ENCODE results near the gene SH3TC1. TPM values are rescaled to one million over a fixed set of nuclear protein-coding genes. Genes with fewer than 3 reads are reported as not detected.

Gene SH3TC1
- total and polyA plus RNA-seq, 2 of the 8 experiments (the other 6 are each of a cell fraction or from before 2014, with no cell fraction given) = 0.15 TPM; not detected in 1

DNA sequence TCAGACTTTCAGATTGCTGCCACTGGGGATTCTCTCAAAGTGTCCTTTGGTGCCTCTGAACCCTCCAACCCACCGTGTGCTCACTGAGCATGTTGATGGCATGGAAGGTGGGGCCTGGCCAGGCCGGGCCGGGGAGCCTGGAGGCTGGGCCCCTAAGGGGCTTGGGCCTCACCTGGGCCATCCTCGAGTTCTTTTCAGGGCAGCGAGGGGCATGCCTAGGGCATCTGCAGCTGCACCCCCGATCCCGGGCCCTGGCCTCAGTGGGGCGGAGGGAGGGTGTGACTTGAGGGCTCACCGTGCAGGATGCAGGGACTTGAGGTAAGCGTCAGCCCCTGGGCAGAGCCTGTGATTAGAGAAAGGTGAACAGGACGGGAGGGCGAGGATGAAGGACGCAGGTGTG lies 1.6 kb upstream of the SH3TC1 start:
- Histone ChIP-seq H2AK5ac (ENCODE audit: low read depth, low read length) (no peak overlapping the region), H2BK15ac (ENCODE audit: low read length) (no peak overlapping the region), H3K23me2 (ENCODE audit: low read depth, low read length) (no peaks in the 10 kb centered on the region), H3K4me1 (replicated peaks in 1 of 4; ENCODE audit: control insufficient read depth in 3 of 4, insufficient read depth in 4 of 4, low read length in 3 of 4) (peaks cover 0 to 6% (median 1%) of the 10 kb centered on the region in 4 experiments; a peak in 3 of 7 replicates), H2BK5ac (ENCODE audit: low read depth, low read length) (no peak overlapping the region), H3K9ac (replicated peaks in 1 of 4; ENCODE audit: extremely low read depth in 1 of 4, low read depth in 3 of 4, low read length in 3 of 4) (no peak overlapping the region; a peak in 1 of 7 replicates), H3K79me2 (ENCODE audit: control insufficient read depth in 1 of 2, insufficient read depth in 2 of 2, low read length in 2 of 2) (no peaks in the 10 kb centered on the region), H4K20me1 (replicated peaks in 1 of 2; ENCODE audit: control insufficient read depth in 1 of 2, insufficient read depth in 2 of 2, low read length in 2 of 2) (peaks cover 0 to 3% of the 10 kb centered on the region in 2 experiments), H3K4me2 (ENCODE audit: insufficient read depth in 1 of 2, low read depth in 2 of 2, low read length in 2 of 2) (no peak overlapping the region), H3K9me3 (ENCODE audit: insufficient read depth in 2 of 2, low read depth in 1 of 2, low read length in 1 of 2) (no peaks in the 10 kb centered on the region), H3K18ac (ENCODE audit: extremely low read depth, low read length) (no peak overlapping the region), H3K23ac (ENCODE audit: insufficient read length) (no peak overlapping the region), H3K27ac (ENCODE audit: low read depth, low read length) (no peak overlapping the region), H3K4me3 (ENCODE audit: extremely low read depth in 1 of 4, insufficient read depth in 2 of 4, low read depth in 3 of 4, low read length in 4 of 4) (no peak overlapping the region), H3K27me3 (replicated peaks in 1 of 4; ENCODE audit: control insufficient read depth in 3 of 4, extremely low read depth in 1 of 4, insufficient read depth in 3 of 4, low read length in 3 of 4) (no peaks in the 10 kb centered on the region), H3K14ac (ENCODE audit: insufficient read length) (no peak overlapping the region), H2BK12ac (ENCODE audit: low read depth, low read length) (no peak overlapping the region), H2BK120ac (replicated peaks; ENCODE audit: low read depth, low read length) (no peak overlapping the region), H4K5ac (ENCODE audit: insufficient read length, low read depth, low read length) (no peak overlapping the region), H4K91ac (replicated peaks; ENCODE audit: insufficient read length, low read length) (no peak overlapping the region), H3K79me1 (ENCODE audit: low read depth, low read length) (no peaks in the 10 kb centered on the region), H2BK20ac (ENCODE audit: low read length) (no peak overlapping the region), H4K8ac (ENCODE audit: extremely low read depth, insufficient read depth, low read length) (peak overlapping the region; percentile 12; the same call in 1 of the 2 replicates), H3K56ac (replicated peaks; ENCODE audit: insufficient read length, low read depth, low read length) (no peak overlapping the region), H3K36me3 (ENCODE audit: control insufficient read depth in 2 of 4, insufficient read depth in 4 of 4, low read length in 3 of 4) (no peaks in the 10 kb centered on the region), H3K4ac (replicated peaks; ENCODE audit: insufficient read length, low read depth, low read length) (no peak overlapping the region), H2AFZ (ENCODE audit: low read length) (no peak overlapping the region)
- 79% methylated on average over 13 of the region's 13 CpGs; no CpG with 5 or more reads in 1 of the 2 experiments for WGBS, 2 experiments (ENCODE audit: extremely low coverage in 1 of 2, insufficient coverage in 1 of 2, insufficient read length in 1 of 2, insufficient replicate concordance in 2 of 2, low coverage in 1 of 2, low lambda C conversion rate in 2 of 2, missing lambda C conversion rate in 1 of 2)
- FAIRE-seq (no peak), DNase-seq (ENCODE audit: low read depth in 1 of 2, low spot score in 2 of 2) (no peak)
- TF ChIP-seq GABPA (IDR thresholded peaks at IDR 0.05; ENCODE audit: borderline replicate concordance, insufficient read depth, low read length) (no peak), CHD1 (IDR thresholded peaks at IDR 0.05; ENCODE audit: low read depth, low read length) (no peak), SIN3A (conservative IDR thresholded peaks at IDR 0.05 in 1 of 2, IDR thresholded peaks at IDR 0.05 in 1 of 2; ENCODE audit: low read depth in 1 of 2, low read length in 2 of 2) (no peak), CREB1 (IDR thresholded peaks at IDR 0.05) (no peak), SP2 (IDR thresholded peaks at IDR 0.05; ENCODE audit: low read length) (no peak), BACH1 (IDR thresholded peaks at IDR 0.05; ENCODE audit: low read length) (no peak)
- TF ChIP-seq, protein P1, sequence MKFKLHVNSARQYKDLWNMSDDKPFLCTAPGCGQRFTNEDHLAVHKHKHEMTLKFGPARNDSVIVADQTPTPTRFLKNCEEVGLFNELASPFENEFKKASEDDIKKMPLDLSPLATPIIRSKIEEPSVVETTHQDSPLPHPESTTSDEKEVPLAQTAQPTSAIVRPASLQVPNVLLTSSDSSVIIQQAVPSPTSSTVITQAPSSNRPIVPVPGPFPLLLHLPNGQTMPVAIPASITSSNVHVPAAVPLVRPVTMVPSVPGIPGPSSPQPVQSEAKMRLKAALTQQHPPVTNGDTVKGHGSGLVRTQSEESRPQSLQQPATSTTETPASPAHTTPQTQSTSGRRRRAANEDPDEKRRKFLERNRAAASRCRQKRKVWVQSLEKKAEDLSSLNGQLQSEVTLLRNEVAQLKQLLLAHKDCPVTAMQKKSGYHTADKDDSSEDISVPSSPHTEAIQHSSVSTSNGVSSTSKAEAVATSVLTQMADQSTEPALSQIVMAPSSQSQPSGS (IDR thresholded peaks at IDR 0.05; ENCODE audit: low read length) = no peak
- POLR2A ChIA-PET (ENCODE audit: partially characterized antibody) = no interaction called here
- CTCF ChIA-PET (ENCODE audit: partially characterized antibody) = interaction anchor here (0.6 to 3.9 kb wide), 9 partner anchors 10 to 111 kb away, joined by 3 to 21 read pairs (median 3); no protein-coding TSS in a partner anchor
